K562 (cell line): ENCODE data around the gene TMCC1. TPM values are rescaled to one million over a fixed set of nuclear protein-coding genes. Genes with fewer than 3 reads are reported as not detected.

Source experiments
- ATAC-seq: fragments of 200-7000 bp; cut with Tn5 transposase; 3 replicates; pipeline ENCODE4 v1.9.1; 2020; ENCODE audit warnings: moderate library complexity
- BruUV-seq: library from RNA; stranded (reverse); fragments of 400-500 nt; replicated peaks from 2 replicates; lab custom pipeline; 2021; lab: Mats Ljungman, UMichigan
- CTCF ChIA-PET: fragments of 300-600 bp; formaldehyde crosslinking; extraction: SDS; loops from one replicate; lab custom pipeline; 2021; ENCODE audit warnings: low intra/inter-chr PET ratio; lab: Yijun Ruan, JAX
- POLR2A ChIA-PET: fragments of 300-600, 350-650 bp; sonication (Branson Sonifier 250); formaldehyde crosslinking; extraction: SDS; loops from one replicate; lab custom pipeline; 2021; ENCODE audit warnings: antibody characterized with exemption, inconsistent platforms; lab: Yijun Ruan, JAX
- DNase-seq, 4 experiments: peaks; one replicate each; pipeline versions ENCODE4 v3.0.0 to v3.0.0-alpha.2; 2011 to 2018; ENCODE audit warnings: low spot score in 3 of 4, mixed read lengths in 3 of 4; ENCODE audit errors: extremely low read depth in 1 of 4
- FAIRE-seq: peaks from 2 replicates; lab custom pipeline; 2011; peaks lifted over from hg19 to GRCh38; lab: Jason Lieb, UNC
- H2AFZ ChIP-seq: 2 replicates; pipeline ENCODE4 v1.6.0; 2011; ENCODE audit warnings: low read depth, low read length, control low read depth, inconsistent platforms
- H3K27ac ChIP-seq: fragments of 200-600 bp; 3 replicates; pipeline ENCODE4 v1.8.0; 2011; ENCODE audit warnings: low read depth, mild to moderate bottlenecking, control low read depth, inconsistent platforms, low read length, moderate library complexity, mixed read lengths; ENCODE audit errors: extremely low read depth
- H3K27me3 ChIP-seq, 2 experiments: fragments of 300-600 bp in 1 of 2; 2 replicates in 1 of 2; 3 replicates in 1 of 2; pipeline versions ENCODE4 v1.6.0 to v1.8.0; 2011; ENCODE audit warnings: inconsistent platforms in 2 of 2, low read length in 2 of 2, mild to moderate bottlenecking in 1 of 2, mixed read lengths in 1 of 2, moderate library complexity in 1 of 2; ENCODE audit not compliant: control insufficient read depth in 2 of 2, insufficient read depth in 2 of 2
- H3K36me3 ChIP-seq: fragments of 300-600 bp; 3 replicates; pipeline ENCODE4 v1.8.0; 2011; ENCODE audit warnings: mild to moderate bottlenecking, low read length, inconsistent platforms; ENCODE audit not compliant: control insufficient read depth, insufficient read depth
- H3K4me1 ChIP-seq, 2 experiments: fragments of 200-600 bp in 1 of 2; replicated peaks in 1 of 2; 2 replicates in 1 of 2; 3 replicates in 1 of 2; pipeline versions ENCODE4 v1.5.1 to v1.8.0; 2011; ENCODE audit warnings: inconsistent platforms in 2 of 2, low read length in 2 of 2, mild to moderate bottlenecking in 1 of 2, mixed read lengths in 1 of 2, moderate library complexity in 1 of 2; ENCODE audit not compliant: control insufficient read depth in 2 of 2, insufficient read depth in 2 of 2
- H3K4me2 ChIP-seq: 2 replicates; pipeline ENCODE4 v1.6.1; 2011; ENCODE audit warnings: low read length, control low read depth, inconsistent platforms, mixed read lengths; ENCODE audit not compliant: insufficient read depth
- H3K4me3 ChIP-seq: fragments of 200-600 bp; sonication (generic), shearing (Covaris generic); 2 replicates; pipeline ENCODE4 v1.5.1; 2016; ENCODE audit warnings: control low read depth, inconsistent platforms
- H3K79me2 ChIP-seq: fragments of 200-600 bp; 3 replicates; pipeline ENCODE4 v1.8.0; 2011; ENCODE audit warnings: low read length, inconsistent platforms; ENCODE audit not compliant: control insufficient read depth, insufficient read depth
- H3K9ac ChIP-seq, 2 experiments: 2 replicates each; pipeline versions ENCODE4 v1.6.0 to v1.6.1; 2011; ENCODE audit warnings: low read depth in 2 of 2, low read length in 2 of 2, control low read depth in 1 of 2, inconsistent platforms in 1 of 2, mild to moderate bottlenecking in 1 of 2, mixed read lengths in 1 of 2; ENCODE audit not compliant: insufficient read depth in 1 of 2
- H3K9me1 ChIP-seq: one replicate; pipeline ENCODE4 v1.6.0; 2011; ENCODE audit warnings: inconsistent platforms, mild to moderate bottlenecking, low read length, moderate library complexity; ENCODE audit not compliant: control insufficient read depth, insufficient read depth
- H3K9me3 ChIP-seq: replicated peaks from 2 replicates; pipeline ENCODE4 v1.5.1; 2011; ENCODE audit warnings: low read depth, low read length, inconsistent platforms; ENCODE audit not compliant: control insufficient read depth, insufficient read depth
- H4K20me1 ChIP-seq: replicated peaks from 2 replicates; pipeline ENCODE4 v1.6.1; 2011; ENCODE audit warnings: low read length, inconsistent platforms, mixed read lengths; ENCODE audit not compliant: control insufficient read depth, insufficient read depth
- CAMTA2 ChIP-seq: fragments of 250-450 bp; sonication (Bioruptor Pico); conservative IDR thresholded peaks from 2 replicates; pipeline ENCODE4 v1.5.1; 2022
- GABPA ChIP-seq: fragments of 200-800 bp; sonication (Bioruptor generic); conservative IDR thresholded peaks from 2 replicates; pipeline ENCODE4 v1.6.1; 2016; ENCODE audit warnings: low read depth, missing genetic modification characterization, missing compliant biosample characterization
- POLR3G ChIP-seq: IDR thresholded peaks from 2 replicates; pipeline ENCODE4 v1.6.1; 2011; ENCODE audit not compliant: insufficient read length, insufficient replicate concordance; ENCODE audit errors: extremely low read depth
- ZNF79 ChIP-seq: fragments of 250-450 bp; sonication (Bioruptor Pico); IDR thresholded peaks from 2 replicates; pipeline ENCODE4 v1.4.0; 2020; ENCODE audit warnings: low read depth, mild to moderate bottlenecking, moderate library complexity
- WGBS: fragments of 100-300 bp; shearing (Covaris generic); methylation state at CpG from one replicate; pipeline ENCODE4 v1.1.6; 2016; ENCODE audit warnings: low coverage, mixed read lengths; ENCODE audit not compliant: insufficient coverage; ENCODE audit errors: missing lambda C conversion rate; 5-methylcytosine and 5-hydroxymethylcytosine counted together
- in situ Hi-C: fragments of 300-500 bp; cut with MboI; formaldehyde crosslinking; loops from 4 replicates; pipeline ENCODE4 v1.15.0; 2018; ENCODE audit warnings: inconsistent platforms, mixed read lengths
- intact Hi-C: fragments of 100-400 bp; cut with micrococcal nuclease; formaldehyde crosslinking; loops from 2 replicates; pipeline ENCODE4 v1.14.2; 2022
- polyA plus RNA-seq, 8 experiments: library from polyadenylated mRNA; depleted of rRNA in 4 of 8; stranded (reverse) in 5 of 8; unstranded in 3 of 8; fragments of >200 nt; fragmentation: Nextera tagmentation in 2 of 8; fragmentation: Illumina TruSeq in 1 of 8; extraction: Ambion mirVana in 2 of 8; extraction: Trizol in 1 of 8; gene quantifications; 2 replicates each; pipeline versions ENCODE4 v1.2.1 to v1.2.3, GENCODE V29; 2011 to 2014; ENCODE audit warnings: inconsistent platforms in 1 of 8, missing spikeins in 1 of 8
- total RNA-seq, 7 experiments: library from RNA; depleted of rRNA in 6 of 7; stranded (reverse); fragments of >200 nt in 6 of 7; fragmentation: Illumina TruSeq in 2 of 7; extraction: Trizol in 2 of 7; gene quantifications; 2 replicates each; pipeline versions ENCODE4 v1.2.1 to v1.2.3, GENCODE V29; 2011 to 2021; ENCODE audit warnings: low replicate concordance in 1 of 7
- TF ChIP-seq, protein P1 (sequence below): sonication (generic); formaldehyde crosslinking; IDR thresholded peaks from 2 replicates; pipeline ENCODE4 v1.8.1; 2023; ENCODE audit warnings: mild to moderate bottlenecking, missing genetic modification reagents
- TF ChIP-seq, protein P2 (sequence below): fragments of 250-450 bp; sonication (Bioruptor Pico); IDR thresholded peaks from 2 replicates; pipeline ENCODE4 v1.4.0; 2020; ENCODE audit warnings: mild to moderate bottlenecking, moderate library complexity
- TF ChIP-seq, protein P3 (sequence below): fragments of 250-450 bp; sonication (Bioruptor Pico); IDR thresholded peaks from 2 replicates; pipeline ENCODE4 v1.9.0; 2021; ENCODE audit warnings: mild to moderate bottlenecking, inconsistent platforms
- TF ChIP-seq, protein P4 (sequence below): IDR thresholded peaks from 2 replicates; pipeline ENCODE4 v1.6.1; 2012; ENCODE audit warnings: low read depth, low read length, improper control_type of control experiment, borderline replicate concordance
- TF ChIP-seq, protein P5 (sequence below): fragments of 250-450 bp; sonication (Bioruptor Pico); IDR thresholded peaks from 2 replicates; pipeline ENCODE4 v1.5.1; 2021; ENCODE audit warnings: mild to moderate bottlenecking
- TF ChIP-seq, protein P6 (sequence below), 2 experiments: IDR thresholded peaks; 2 replicates each; pipeline ENCODE4 v1.6.1; 2011; ENCODE audit warnings: borderline replicate concordance in 1 of 2, control low read depth in 1 of 2, low read depth in 1 of 2, low read length in 1 of 2, mild to moderate bottlenecking in 1 of 2, mixed read lengths in 1 of 2, moderate library complexity in 1 of 2; ENCODE audit not compliant: insufficient read depth in 1 of 2, insufficient read length in 1 of 2, poor library complexity in 1 of 2, severe bottlenecking in 1 of 2; ENCODE audit errors: extremely low read depth in 1 of 2

Gene TMCC1
- total and polyA plus RNA-seq, 9 of the 15 experiments (the other 6 are each of a cell fraction or from before 2014, with no cell fraction given): 0.89 to 8.7 (median 4.0) TPM

DNA sequence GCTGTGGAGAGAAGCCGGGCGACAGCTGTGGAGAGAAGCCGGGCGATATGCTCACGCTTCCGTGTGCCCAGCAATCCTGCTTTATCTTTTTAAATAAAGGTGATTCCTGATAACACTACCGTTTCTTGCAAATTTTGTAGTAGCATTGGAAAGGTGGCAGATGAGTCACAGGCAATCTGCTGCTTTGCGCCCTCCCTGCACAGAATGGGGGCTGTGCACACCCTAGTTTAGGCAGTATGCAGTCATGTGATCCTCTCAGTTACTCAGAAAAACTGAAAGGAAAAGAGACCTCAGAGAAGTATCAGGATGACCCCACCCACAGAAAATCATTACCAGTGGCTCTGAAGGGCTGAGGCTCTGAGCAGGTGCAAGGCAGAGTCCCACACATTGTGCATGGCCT lies 24.9 kb upstream of the TMCC1 start:
- H3K36me3 ChIP-seq: no peaks in the 10 kb centered on the region
- in situ Hi-C loops: no loop called here
- TF ChIP-seq GABPA (tag): no peak
- TF ChIP-seq, protein P1, sequence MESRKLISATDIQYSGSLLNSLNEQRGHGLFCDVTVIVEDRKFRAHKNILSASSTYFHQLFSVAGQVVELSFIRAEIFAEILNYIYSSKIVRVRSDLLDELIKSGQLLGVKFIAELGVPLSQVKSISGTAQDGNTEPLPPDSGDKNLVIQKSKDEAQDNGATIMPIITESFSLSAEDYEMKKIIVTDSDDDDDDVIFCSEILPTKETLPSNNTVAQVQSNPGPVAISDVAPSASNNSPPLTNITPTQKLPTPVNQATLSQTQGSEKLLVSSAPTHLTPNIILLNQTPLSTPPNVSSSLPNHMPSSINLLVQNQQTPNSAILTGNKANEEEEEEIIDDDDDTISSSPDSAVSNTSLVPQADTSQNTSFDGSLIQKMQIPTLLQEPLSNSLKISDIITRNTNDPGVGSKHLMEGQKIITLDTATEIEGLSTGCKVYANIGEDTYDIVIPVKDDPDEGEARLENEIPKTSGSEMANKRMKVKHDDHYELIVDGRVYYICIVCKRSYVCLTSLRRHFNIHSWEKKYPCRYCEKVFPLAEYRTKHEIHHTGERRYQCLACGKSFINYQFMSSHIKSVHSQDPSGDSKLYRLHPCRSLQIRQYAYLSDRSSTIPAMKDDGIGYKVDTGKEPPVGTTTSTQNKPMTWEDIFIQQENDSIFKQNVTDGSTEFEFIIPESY (CRISPR knock-in tag): no peak
- TF ChIP-seq, protein P2, sequence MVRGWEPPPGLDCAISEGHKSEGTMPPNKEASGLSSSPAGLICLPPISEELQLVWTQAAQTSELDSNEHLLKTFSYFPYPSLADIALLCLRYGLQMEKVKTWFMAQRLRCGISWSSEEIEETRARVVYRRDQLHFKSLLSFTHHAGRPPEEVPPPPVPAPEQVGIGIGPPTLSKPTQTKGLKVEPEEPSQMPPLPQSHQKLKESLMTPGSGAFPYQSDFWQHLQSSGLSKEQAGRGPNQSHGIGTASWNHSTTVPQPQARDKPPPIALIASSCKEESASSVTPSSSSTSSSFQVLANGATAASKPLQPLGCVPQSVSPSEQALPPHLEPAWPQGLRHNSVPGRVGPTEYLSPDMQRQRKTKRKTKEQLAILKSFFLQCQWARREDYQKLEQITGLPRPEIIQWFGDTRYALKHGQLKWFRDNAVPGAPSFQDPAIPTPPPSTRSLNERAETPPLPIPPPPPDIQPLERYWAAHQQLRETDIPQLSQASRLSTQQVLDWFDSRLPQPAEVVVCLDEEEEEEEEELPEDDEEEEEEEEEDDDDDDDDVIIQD (CRISPR knock-in tag): no peak
- TF ChIP-seq, protein P3, sequence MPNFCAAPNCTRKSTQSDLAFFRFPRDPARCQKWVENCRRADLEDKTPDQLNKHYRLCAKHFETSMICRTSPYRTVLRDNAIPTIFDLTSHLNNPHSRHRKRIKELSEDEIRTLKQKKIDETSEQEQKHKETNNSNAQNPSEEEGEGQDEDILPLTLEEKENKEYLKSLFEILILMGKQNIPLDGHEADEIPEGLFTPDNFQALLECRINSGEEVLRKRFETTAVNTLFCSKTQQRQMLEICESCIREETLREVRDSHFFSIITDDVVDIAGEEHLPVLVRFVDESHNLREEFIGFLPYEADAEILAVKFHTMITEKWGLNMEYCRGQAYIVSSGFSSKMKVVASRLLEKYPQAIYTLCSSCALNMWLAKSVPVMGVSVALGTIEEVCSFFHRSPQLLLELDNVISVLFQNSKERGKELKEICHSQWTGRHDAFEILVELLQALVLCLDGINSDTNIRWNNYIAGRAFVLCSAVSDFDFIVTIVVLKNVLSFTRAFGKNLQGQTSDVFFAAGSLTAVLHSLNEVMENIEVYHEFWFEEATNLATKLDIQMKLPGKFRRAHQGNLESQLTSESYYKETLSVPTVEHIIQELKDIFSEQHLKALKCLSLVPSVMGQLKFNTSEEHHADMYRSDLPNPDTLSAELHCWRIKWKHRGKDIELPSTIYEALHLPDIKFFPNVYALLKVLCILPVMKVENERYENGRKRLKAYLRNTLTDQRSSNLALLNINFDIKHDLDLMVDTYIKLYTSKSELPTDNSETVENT (CRISPR knock-in tag): no peak
- TF ChIP-seq, protein P4, sequence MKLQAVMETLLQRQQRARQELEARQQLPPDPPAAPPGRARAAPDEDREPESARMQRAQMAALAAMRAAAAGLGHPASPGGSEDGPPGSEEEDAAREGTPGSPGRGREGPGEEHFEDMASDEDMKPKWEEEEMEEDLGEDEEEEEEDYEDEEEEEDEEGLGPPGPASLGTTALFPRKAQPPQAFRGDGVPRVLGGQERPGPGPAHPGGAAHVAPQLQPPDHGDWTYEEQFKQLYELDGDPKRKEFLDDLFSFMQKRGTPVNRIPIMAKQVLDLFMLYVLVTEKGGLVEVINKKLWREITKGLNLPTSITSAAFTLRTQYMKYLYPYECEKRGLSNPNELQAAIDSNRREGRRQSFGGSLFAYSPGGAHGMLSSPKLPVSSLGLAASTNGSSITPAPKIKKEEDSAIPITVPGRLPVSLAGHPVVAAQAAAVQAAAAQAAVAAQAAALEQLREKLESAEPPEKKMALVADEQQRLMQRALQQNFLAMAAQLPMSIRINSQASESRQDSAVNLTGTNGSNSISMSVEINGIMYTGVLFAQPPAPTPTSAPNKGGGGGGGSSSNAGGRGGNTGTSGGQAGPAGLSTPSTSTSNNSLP: no peak
- TF ChIP-seq, protein P5, sequence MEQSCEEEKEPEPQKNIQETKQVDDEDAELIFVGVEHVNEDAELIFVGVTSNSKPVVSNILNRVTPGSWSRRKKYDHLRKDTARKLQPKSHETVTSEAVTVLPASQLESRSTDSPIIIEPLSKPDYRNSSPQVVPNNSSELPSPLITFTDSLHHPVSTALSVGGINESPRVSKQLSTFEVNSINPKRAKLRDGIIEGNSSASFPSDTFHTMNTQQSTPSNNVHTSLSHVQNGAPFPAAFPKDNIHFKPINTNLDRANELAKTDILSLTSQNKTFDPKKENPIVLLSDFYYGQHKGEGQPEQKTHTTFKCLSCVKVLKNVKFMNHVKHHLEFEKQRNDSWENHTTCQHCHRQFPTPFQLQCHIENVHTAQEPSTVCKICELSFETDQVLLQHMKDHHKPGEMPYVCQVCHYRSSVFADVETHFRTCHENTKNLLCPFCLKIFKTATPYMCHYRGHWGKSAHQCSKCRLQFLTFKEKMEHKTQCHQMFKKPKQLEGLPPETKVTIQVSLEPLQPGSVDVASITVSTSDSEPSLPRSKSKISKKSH (CRISPR knock-in tag): no peak
- no peak for TF ChIP-seq POLR3G
- TF ChIP-seq, protein P6, sequence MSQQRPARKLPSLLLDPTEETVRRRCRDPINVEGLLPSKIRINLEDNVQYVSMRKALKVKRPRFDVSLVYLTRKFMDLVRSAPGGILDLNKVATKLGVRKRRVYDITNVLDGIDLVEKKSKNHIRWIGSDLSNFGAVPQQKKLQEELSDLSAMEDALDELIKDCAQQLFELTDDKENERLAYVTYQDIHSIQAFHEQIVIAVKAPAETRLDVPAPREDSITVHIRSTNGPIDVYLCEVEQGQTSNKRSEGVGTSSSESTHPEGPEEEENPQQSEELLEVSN (IDR thresholded peaks at IDR 0.05; ENCODE audit: borderline replicate concordance in 1 of 2, extremely low read depth in 1 of 2, insufficient read depth in 1 of 2, insufficient read length in 1 of 2, low read depth in 1 of 2, low read length in 1 of 2, poor library complexity in 1 of 2, severe bottlenecking in 1 of 2): no peak
- no peak for TF ChIP-seq CAMTA2 (CRISPR knock-in tag)
- no peak for TF ChIP-seq ZNF79 (CRISPR knock-in tag)

More for the DNA sequence above, 24.9 kb upstream of the TMCC1 start:
- no peak overlapping the region for H3K4me2 ChIP-seq
- no peaks in the 10 kb centered on the region for H4K20me1 ChIP-seq
- H3K27ac ChIP-seq: no peak overlapping the region
- BruUV-seq: no TSS peak
- H3K4me1 ChIP-seq: no peaks in the 10 kb centered on the region; a peak in 1 of 5 replicates
- H3K79me2 ChIP-seq: no peaks in the 10 kb centered on the region
- H3K9me1 ChIP-seq: no peaks in the 10 kb centered on the region
- H3K9me3 ChIP-seq: peaks cover 3% of the 10 kb centered on the region; the same call in 1 of the 2 replicates
- no peak overlapping the region for H3K4me3 ChIP-seq
- ChIA-PET POLR2A (no interaction called here), CTCF (no interaction called here)
- intact Hi-C loops: no loop called here
- no peak overlapping the region for H3K9ac ChIP-seq
- no peak for DNase-seq
- H3K27me3 ChIP-seq: peaks cover 0 to 4% of the 10 kb centered on the region in 2 experiments; a peak in 1 of 5 replicates
- 12% methylated on average over 8 of the region's 8 CpGs for WGBS
- no peak overlapping the region for H2AFZ ChIP-seq
- FAIRE-seq: no peak
- ATAC-seq: no peak
